Hematopoietic multipotent progenitor cell treated with erythropoietin and hydrocortisone succinate and interleukin-3 and kit ligand, for 17 days (in vitro differentiated cells): Measurements from ENCODE around the gene BOC.
A peak's percentile ranks its signal among the peaks of the same experiment; 100 is the strongest.

Experiments
- DNase-seq: peaks from one replicate; pipeline ENCODE4 v3.0.0-alpha.2; 2015; ENCODE audit warnings: low spot score

BOC gene

DNA sequence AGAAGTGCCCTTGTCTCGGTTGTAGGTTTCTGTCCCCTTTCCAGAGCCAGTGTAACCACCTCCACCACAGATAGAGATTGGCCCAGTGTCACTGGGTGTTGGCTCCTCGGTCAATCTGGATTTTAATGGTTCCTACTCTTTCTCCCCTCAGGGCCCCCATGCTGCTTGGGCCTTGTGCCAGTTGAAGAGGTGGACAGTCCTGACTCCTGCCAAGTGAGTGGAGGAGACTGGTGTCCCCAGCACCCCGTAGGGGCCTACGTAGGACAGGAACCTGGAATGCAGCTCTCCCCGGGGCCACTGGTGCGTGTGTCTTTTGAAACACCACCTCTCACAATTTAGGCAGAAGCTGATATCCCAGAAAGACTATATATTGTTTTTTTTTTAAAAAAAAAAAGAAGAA, 75.2 kb downstream of the BOC start:
- DNase-seq = peak; percentile 12

DNA sequence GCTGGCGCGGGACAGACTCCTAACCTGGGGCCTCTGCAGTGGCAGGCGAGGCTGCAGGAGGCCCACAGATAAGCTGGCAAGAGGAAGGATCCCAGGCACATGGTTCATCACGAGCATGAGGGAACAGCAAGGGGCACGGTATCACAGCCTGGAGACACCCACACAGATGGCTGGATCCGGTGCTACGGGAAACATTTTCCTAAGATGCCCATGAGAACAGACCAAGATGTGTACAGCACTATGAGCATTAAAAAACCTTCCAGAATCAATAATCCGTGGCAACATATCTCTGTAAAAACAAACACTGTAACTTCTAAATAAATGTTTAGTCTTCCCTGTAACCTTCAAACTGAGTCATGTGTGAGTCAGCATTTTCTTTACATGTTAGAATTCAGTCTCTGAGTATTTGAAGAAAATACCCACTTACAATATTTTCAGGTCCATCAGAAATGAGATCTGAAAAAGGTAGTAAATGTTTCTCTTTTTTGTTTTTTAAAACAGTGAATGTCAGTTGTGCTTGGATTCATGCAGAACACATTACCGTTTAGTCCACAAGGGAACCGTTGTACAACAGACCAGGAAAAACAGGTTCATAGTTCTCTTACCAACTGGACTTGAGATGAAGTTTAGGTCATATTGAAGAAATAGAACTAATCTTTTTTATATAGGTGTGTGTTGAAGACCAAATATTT, 75.9 kb downstream of the BOC start:
- peak; percentile 71 for DNase-seq

DNA sequence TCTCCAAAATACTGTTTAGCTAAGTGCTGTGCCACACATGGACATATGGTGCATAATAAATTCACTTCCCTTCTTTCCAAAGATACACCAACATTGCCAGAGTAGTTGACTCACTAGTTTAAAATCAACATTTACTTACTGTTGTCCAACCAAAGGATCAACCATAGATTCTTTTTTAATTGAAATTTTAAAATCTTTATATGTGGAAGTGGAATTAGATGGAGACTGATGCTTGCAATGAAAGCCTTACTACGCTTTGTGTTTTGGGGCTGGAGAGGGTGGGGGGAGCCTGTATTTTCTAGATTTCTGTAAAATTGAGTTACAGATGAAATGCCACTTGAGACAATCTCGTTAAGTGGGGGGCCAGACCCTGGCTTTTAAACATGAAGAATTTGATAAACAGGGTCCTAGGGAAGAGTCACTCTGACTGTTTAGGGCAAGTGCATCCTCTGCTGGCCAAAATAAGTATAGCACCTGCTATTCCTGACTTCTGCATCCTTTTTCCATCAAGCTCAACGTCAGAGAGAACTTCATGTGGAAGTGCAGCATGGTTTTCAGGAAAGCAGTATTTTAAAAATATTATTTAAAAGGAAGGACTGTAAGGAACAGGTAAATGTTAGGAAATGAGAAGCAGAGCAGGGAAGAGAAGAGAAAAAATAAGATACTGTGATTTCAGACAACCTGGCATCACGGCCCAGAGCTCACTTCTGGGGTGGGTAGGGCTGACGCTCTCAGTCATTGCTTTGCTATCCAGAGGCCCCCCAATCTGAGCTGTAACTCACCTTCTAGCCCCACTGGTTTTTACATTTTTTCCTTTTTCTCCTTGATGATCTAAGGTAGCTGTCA, 76.7 kb downstream of the BOC start:
- peak; percentile 72 for DNase-seq

DNA sequence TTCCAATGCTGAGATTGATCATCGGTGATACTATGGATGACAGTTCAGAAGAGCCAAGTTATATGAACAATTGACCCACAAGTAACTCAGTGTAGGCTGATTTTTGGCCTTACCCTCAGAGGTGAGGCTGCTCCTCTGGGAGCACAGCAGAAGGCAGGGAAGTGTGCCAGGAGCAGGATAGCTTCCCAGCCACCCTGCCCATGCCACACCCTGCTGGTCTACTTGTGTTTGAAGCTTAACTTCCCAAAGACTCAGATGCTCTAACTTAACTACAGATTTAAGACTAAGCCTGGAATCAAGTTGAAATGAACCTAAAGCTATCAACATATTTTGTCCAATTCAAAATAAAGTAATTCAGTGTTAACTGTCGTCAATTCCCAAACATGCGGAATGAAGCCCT, 77.5 kb downstream of the BOC start:
- no peak for DNase-seq

DNA sequence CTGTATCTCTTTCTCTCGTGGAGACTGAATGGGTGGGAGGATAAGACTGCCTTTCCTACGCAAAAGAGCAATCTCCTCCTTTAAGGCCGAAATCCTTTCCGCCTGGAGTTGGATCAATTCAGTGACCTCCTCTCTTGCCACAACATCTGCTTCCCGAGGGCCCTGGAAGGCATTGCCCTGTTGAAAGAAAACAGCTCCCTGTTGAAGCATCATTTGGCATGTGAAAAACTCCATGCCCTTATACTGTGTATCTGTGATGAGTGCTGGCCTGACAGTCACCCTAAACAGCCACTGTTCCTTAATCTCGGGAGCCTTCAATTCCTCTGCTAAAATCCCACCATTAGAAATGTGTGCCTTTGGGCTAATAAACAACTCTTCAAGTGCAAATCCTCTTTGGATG, 80.2 kb downstream of the BOC start:
- no peak for DNase-seq

DNA sequence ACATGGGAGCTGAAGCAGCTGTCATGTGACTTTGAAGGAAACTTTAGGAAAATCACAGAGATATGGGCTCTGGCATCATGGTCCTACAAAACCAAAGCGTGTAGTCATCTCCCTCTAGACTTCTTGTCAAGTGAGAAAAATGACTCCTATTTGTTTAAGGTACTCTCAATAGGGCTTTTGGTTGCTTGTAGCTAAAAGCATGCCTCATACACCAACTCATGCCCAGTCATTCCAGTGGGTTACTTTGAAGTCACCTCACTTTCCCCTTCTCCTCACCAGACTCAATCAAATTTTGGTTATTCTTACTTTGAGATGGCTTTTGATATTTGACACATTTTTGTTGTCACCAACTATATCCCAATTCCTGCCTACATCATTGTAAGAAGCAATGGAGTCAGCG, 81.6 kb downstream of the BOC start:
- no peak for DNase-seq

DNA sequence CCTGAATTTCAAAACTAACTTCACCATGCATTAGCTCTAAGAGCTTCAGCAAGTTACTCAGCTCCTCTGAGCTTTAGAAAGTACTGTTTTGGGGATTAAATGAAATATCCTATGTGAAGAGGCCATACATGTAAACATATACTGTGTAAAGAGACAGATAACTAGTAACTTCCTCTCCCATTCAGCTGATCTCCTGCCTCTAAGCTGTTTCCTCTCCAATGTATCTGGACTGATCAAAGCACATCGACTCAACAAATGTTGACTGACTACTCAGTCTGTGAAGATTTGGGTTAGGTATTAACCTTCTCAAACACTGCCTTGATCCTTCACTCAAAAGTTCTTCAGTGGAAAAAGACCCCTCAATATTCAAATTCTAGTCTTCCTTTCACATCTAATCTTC, 82.0 kb downstream of the BOC start:
- no peak for DNase-seq

DNA sequence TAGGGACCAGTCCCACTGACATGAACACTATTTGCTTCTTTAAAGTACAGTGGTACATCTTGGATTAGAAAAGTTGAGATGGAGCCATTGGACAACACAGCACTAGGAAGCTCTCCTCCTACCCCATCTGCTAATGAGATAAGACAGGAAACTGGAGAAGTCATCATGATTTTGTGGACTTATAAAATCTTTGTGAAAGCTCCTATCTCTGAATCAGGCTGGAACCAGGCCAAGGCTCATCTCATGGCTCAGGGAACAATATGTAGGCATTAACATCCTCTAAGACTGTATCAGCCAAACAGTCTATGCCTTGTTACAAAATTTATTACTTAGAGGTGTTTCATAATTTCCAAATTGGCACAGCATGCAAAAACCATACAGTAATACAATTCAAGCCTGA, 84.1 kb downstream of the BOC start:
- DNase-seq = no peak

DNA sequence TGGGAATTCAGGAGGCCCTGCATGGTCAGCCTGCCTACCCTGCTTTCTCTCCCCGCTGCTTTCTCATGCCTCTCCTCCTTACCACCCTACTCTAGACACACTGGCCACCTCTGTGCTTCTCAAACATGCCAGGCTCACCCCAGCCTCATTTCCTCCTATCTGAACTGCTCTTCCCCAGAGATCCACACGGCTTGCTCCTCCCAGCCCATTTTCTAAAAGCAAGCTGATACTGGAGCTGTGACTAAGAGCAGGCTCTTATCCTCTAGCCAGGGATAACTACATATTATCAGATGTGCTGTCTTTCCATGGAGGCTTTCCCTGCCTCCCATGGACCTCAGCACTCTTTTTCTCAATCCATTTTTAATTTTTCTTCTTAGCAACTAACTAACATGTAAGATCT, 85.9 kb downstream of the BOC start:
- no peak for DNase-seq

DNA sequence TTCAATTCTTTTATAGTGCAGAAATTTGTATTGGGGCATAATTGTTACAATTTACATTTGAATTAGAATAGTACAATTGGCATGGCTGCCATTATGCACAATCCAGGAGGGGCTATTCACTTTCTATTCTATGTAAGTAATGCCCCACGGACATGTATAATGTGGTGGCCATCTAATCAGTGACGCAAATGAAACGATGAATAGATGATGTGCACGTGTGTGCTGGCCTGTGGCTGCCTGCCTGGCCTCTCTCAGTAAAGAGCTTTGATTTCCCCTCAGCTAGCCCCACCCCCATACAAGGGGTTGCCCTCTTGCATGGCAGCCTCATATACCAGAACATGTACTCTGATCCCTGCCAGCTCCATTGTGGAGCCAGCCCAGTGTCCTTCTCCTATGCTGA, 86.5 kb downstream of the BOC start:
- DNase-seq = no peak

DNA sequence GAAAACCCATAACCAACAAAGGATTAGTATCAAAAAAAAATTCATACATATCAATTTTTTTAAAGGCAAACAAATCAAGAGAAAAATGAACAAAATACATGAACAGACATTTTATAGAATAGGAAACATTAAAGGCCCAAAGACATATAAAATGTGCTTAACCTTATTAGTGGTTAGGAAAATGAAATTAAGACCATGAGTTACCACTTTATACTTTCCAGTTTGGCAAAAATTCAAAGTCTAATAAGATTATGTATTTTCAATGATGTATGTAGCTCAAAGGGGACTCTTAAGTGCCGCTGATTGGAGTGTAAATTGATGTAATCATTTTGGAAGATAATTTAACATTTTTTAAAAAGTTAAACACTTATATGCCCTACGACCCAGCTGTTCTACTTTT, 89.2 kb downstream of the BOC start:
- DNase-seq = no peak

DNA sequence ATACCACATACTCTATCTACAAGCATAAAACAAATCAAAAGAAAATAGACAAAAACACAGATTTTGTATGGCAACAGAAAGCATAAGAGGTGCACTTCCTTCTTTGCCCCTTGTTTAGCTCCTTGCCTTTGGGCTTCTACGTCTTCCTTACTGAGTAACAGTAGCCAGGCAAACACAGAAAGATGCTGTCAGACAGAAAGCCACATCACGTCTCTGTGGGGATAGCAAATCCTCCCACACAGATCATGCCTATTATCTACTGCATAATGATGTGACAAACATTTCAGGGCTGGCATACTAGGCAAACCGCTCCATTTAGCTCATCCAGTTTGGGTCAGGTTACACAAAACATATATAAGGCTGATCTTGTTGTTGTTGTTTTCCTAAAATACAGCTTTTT, 92.7 kb downstream of the BOC start:
- DNase-seq = no peak

DNA sequence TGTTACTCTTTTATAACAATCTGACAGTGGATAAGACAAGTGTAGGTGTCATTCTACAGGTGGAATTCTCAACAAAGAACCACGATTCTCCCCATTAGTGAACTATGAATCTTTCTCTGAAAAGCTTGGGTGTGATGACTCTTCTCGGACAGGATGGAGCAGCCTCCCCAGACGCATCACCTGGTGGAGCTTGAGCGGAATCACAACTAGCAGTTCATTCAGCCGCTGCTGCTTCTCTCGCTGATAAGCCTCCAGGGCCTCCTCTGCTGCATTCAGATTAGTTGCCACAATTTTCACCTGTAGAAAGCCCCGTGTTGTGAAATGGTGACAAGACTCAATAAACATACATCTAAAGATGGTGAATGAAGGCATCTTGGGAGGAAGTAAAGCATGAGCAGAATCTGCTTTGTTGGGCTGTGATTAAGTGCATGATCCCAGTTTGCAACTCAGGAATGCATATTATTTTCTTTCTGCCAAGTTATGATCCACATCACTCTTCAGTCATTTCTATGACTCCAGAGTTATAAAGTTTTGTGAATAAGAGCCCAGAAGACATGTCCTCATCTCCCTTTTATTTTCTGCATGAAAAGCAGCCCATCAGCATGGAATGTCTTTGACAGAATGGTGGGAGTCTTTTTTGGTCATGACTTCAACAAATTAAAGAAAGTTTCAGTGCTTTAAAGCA, 93.6 kb downstream of the BOC start:
- DNase-seq = no peak

DNA sequence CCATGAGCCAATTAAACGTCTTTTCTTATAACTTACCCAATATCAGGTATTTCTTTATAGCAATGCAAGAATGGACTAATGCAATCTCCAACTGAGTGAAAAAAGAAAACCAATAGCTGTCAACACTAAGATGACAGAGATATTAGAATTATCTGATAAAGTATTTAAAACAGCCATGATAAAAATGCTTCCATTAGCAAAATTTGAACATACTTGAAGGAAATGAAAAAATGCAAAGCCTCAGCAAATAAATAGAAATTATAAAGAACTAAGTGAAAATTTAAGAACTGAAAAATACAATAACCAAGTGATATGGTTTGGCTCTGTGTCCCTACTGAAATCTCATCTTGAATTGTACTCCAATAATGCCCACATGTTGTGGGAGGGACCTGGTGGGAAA, 99.6 kb downstream of the BOC start:
- DNase-seq = no peak

DNA sequence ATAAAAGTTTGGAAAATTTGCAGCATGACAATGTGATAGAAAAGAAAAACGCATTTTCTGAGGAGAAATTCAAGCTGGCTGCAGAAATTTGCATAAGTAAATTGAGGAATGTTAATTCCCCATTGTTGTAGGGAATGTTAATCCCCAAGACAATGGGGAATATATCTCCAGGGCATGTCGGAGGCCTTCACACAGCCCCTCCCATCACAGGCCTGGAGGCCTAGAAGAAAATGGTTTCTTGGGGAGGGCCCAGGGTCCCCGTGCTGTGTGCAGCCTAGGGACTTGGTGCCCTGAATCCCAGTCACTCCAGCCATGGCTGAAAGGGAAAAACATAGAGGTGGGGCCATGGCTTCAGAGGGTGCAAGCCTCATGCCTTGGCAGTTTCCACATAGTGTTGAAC, 101.1 kb downstream of the BOC start:
- DNase-seq = no peak

DNA sequence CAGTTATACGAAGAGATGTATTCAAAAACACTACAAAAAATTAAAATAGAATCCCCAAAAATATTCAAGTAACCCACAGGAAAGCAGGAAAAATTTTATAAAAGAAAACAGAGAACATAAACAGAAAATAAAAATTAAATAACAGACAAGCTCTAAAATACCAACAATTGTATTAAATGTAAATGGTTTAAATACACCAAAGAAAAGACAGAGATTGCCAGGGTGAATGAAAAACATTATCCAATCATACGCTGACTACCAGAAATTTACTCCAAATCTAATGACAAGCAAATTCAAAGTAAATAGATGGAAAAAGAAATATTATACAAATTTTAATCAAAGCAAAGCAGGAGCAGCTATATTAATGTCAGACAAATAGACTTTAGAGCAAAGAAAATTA, 103.6 kb downstream of the BOC start:
- no peak for DNase-seq

DNA sequence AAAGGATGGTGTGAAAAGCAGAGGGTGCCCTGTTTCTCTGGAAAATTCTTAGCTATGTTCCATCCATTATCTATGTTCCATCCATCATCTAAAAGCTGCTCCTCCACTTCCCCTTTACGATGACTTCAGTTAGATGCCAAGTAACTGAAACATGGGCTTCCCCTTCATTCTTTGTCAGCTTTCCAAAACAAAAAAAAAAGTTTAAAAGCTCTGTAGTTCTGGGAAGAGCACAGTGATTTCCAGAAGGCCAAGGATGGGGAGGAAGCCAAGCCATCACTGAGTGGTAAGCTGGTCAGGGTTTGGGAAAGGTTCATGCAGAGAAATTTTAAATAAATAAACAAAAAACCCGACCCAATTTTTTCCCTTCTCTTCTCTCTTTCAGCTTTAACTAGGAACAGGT, 118.4 kb downstream of the BOC start:
- DNase-seq = no peak

DNA sequence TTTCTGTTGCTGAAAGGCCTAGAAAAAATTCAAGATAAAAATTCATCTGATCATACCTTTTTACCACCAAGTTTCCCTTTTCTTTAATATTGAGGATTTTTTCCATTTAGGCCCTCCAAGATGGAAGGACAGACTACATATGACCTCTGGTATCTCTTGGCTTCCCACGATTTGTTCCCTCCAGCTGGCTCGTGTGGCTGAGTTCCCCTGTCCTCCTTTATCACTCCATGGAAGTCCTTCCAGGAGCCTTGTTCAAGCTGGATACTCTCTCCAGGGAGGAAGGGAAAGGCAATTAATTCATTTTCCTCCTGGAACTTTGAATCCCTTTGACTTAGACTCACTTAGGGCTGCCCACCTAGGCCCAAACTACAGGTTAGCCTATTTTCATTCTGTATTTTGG, 119.4 kb downstream of the BOC start:
- no peak for DNase-seq

DNA sequence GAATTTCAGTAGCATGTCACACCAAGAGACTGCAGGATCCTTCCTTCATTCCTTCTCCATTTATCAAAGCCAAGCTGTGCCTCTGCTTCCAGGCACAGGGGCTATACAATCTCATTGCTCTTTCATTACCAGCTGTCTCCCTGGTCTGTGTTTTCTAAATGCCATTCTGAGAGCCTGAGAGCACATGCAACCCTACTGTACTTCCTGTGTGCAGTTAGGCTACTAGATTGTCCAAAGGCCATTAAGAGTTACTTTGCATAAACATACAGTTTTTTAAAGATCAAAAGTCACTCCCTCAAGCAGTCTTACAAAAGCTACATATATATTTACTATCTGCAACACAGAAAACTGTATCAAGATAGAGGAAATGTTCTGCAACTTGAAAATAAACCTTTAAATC, 119.8 kb downstream of the BOC start:
- DNase-seq = no peak
